Stimulated activated CD8-positive, alpha-beta memory T cell treated with anti-CD3 and anti-CD28 coated beads, Interleukin-15, amount 100 ng/mL, for 4 hours (primary cell): ENCODE data around the gene PIGM.
"Not testable (repeated sequence)": the region's sequence is repeated elsewhere in the genome, so short reads cannot be mapped to it uniquely, and the experiment has no call there.

Experiments used
- DNase-seq, 2 donors: peaks; one replicate each; pipeline ENCODE4 v3.0.0-alpha.2; 2020; ENCODE audit warnings: low read depth in 2 of 2

The PIGM gene

GRCh38 chr1:160061369-160062229 is 29.8 kb upstream of the PIGM start:
- no peak for DNase-seq

- DNase-seq, result no peak
Observed at GRCh38 chr1:160058087-160058486, 26.3 kb upstream of the PIGM start.

GRCh38 chr1:160056648-160057169 is 24.9 kb upstream of the PIGM start:
- no peak for DNase-seq

GRCh38 chr1:160053548-160054365 is 22.0 kb upstream of the PIGM start:
- no peak for DNase-seq

DNA sequence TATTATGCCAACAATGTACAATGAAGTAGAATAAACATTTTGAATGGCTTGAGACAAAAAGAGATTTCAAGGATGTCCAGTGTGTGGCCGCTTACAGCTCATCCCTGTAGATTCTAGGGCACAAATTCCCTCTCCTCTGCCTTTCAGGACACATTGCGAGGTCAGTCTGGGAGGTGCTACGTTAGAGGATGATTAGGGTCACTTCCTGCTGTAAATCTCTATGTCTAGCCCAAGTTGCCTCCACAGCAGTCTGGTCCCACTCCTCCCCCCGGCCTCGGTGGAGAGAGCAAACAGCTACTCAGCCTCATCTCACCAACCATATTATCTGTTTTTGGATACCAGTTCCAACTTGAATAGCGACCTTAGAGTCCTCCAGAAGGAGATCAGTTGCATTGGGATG is 21.1 kb upstream of the PIGM start:
- no peak for DNase-seq

GRCh38 chr1:160050619-160051018 is 18.8 kb upstream of the PIGM start:
- no peak for DNase-seq

- not testable (repeated sequence) for DNase-seq
Observed at GRCh38 chr1:160050182-160050581, 18.4 kb upstream of the PIGM start.

GRCh38 chr1:160049101-160049500 is 17.3 kb upstream of the PIGM start:
- DNase-seq, result no peak

DNA sequence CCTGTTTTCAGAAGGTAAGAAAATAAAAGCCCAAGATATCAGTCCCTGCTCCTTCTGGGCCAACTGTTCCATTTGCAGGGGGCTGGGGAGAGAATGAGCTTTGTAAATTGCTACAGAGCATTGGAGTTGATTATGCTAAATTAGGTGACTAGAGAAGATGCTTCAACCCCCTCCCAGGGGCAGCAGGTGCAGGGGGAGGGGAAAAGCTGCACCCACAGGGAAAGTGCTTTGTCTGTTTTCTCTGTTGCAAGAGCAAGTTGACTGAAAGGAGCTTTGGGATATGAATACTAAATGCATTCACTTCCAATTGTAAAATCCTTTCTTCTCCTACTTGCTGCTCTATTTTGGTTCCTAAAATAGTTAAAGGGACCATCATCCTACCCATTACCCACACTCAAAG is 16.5 kb upstream of the PIGM start:
- DNase-seq, result no peak

GRCh38 chr1:160047111-160047991 is 15.6 kb upstream of the PIGM start:
- DNase-seq, result no peak

DNA sequence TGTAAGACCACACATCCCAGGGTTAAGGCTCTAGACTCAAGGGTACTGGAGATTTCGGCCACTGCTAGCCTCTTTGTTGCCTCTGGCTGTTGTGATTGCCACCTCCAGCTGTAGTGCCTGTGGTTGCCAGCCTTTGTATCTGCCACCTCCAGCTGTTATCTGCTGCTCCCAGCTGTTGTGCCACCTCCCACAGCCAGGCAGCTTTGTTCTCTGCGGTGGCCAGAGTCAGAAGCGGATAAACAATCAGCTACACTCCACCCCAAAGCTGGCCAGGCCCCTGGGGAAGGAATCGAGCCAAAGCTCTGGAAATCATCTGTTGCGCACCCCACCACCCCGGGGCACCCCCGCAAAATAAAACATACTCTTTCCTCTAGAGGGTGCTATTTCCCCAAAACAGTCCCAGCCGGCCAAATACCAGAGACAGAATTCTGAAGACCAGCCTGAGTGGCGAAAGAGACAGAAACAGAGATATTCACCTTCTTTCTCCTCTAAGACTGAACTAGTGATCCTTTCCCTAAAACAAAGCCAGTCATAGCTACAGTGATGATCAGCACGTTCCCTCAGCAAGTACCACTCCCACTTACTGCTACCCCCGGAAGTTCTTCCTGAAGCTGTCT is 14.8 kb upstream of the PIGM start:
- no peak for DNase-seq

DNA sequence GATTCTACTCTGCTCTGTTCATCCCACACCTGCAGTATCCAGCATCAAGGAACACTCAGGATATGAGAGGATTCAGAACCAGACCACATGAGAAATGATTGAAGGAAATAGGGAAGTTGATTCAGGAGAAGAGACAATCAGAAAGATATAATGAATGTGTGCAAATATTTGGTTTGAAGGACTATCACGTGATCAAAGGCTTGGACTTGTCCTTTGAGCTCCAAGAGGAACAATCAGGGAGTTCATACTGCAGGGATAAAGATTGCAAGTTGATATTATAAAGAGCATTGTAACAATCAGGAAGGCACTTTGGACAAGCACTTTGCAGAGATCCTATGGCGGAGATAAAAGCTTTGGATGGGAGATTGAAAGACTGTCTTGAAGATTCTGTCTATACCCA is 13.9 kb upstream of the PIGM start:
- no peak for DNase-seq

DNA sequence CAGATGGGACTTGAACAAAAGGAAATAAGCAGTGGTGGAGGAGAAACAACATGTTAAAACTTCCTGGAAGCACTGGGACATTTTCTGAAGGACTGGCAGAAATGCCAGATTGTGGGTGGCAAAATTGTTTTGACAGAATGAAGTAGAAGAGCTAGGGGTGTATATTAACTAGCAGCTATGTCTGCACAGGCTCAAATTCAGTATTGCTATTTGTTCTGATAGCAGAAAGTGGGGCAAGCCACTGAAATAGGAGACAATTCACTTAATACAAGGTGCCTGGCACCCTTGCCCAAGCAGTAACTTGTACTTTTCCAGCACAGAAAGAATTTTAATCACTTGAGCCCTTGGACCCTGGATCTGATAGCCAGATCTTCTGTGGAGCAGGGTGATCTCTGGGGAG is 11.8 kb upstream of the PIGM start:
- DNase-seq, result no peak

DNA sequence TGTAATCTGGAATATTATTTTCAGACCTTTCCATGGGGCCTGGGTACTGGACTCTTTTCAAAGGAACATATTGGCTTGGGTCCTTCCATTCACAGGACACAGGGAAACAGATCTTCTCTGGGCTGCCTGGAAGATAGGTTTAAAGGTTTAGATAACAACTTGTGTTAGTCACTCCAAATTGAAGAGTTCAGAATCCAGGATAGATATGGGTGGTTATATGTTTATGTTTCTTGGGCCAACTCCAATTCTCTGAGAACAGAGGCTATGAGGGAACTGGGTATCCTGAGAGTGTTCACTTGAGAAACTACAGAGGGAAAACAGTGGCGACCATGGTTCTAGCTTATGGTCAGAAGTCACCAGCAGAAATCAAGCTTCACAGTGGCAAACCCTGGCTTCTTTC is 8.7 kb upstream of the PIGM start:
- no peak for DNase-seq

GRCh38 chr1:160032165-160032820 is 503 bp upstream of the PIGM start:
- DNase-seq, result no peak

GRCh38 chr1:160030657-160031364 is 979 bp downstream of the PIGM start:
- no peak for DNase-seq

GRCh38 chr1:160028426-160028825 is 3.4 kb downstream of the PIGM start:
- DNase-seq, result no peak

DNA sequence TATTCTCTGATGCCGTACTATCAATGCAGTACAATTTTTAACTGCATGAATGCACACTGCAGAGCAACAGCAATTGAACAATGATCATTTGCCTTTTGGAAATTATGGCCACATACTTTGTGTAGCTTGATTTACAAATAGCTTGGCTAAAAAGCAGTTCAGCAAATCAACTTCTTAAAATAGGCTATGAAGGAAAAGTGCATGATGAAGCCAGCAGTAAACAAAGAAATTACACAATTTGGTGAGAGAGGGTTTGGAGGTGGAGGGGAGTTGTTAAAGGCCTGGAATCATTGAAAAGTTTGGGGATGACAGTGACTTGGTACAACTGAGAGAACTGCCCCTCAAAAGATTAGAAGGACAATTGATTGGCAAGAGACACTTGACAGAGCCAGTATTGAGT is 6.5 kb downstream of the PIGM start:
- no peak for DNase-seq

DNA sequence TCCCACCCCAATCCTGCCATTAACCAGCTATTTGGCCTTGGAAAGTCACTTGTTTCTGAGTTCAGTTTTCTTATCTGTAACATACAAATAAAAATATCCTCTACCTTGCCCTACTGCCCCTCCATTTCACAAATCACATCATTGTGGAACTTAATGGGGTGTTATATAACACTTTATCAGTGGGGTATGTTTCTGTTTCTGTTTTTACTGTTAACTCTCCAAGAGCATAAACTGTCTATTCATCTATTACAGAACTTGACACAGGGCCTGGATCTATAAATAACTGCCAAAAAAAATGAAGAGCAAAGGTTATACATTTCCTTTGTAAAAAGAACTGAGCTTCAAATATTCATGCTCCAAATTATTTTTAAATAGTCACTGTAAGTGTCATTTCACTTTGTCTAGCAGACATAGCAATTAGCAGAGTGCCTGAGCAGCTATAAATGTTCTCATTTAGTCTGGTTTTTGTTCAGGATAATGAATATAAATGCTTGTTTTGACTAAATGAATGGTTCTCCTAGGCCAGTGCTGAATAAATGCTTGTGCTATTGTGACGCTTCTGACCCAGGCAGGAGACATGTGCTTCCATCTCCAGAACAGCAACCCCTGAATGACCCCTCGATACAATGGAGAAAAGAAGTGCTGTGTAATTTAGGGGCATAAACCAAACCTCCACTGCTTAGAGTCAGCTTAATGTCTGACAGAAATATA is 7.4 kb downstream of the PIGM start:
- DNase-seq, result no peak
